ENCODE measurements around the gene THAP11.
"Not testable (repeated sequence)": the region's sequence is repeated elsewhere in the genome, so short reads cannot be mapped to it uniquely, and the experiment has no call there.

Gene THAP11

DNA sequence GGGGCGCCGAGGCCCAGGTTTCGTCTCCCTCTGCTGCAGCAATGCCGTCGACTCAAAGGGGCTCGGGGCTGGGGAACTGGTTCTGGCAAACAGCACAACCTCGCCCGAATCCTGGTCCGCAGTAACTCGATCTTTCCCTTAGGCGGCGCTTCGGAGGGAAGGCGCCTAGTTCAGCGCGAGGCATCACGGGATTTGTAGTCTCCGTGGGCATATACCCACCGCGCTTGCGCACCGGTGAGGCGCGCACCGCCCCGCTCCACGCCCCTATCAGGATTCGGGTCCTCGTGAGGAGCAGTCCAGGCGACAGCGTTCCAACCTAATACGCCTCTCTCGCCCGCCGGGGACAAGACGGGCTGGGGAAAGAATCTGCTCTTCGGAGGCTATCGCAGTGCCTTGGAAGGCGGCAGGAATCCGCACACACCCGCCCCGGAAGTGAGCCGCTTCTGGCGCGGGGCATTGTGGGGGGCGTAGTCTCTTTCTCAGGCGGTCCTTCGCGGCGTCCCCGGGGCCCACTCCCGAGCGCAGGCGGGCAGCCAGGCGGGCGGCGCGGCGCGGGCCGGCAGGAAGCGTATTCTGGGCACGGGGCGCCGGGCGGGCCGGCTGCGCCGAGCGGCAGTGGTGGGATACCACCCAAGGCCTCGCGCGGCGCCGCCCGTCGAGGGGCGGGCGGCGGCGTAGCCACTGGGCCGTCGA is at the start of gene THAP11:
Gene THAP11 (plus strand): TSS at position 505 of the 693 bp plus-strand sequence. CDS start 235 bp downstream, outside the sequence.
- no peak for FAIRE-seq

DNA sequence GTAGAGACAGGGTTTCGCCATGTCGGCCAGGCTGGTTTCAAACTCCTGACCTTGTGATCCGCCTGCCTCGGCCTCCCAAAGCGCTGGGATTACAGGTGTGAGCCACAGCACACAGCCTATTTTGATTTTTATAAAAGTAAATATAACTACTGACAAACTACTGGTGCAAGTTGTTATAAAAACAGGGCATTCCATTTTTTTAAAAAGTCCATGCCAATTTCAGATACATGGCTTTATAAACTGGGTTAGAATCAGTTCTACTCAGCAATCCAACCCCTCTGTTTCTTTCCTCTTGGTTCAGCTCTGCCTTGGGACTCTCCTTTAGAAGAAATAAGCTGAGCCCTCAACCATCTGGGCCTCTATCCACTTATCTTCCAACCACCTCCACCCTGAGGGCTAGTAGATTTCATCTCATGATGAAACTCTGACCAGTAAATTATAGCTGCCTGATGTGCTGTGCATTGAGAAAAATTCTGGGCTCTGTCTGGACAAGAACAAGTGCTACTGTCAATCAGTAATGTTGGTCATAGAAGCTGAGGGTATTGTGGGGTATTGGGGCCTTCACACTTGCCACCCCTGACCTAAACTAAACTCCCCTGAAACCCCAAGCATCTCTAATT is 45.9 kb upstream of the THAP11 start:
- FAIRE-seq, result no peak

DNA sequence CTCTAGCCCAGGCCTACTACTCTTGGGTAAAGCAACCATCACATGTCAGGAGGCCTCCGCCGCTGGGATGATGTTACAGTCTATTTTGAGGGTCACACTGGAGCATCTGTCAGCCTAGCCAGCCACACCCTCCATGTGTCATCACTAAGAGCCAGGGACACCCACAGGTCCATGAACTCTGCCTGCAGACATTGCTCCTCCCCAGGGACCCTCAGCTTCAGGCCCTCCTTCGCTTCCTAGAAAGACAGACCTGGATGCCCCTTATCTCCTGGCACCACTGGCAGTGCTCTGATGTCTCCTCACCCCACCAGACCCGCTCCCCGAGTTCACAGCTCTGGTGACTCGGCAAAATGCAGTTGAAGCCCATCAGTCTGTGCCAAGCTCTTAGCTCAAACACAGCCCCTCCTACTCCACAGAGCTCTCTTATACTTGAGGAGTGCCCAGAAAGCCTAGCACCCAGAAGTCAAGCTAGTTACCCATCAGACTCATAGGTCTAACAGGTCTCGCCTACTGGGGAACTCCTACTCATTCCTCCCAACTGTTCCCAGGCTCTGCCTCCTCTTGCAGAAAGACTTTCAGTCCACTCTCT is 41.7 kb upstream of the THAP11 start:
- no peak for FAIRE-seq

DNA sequence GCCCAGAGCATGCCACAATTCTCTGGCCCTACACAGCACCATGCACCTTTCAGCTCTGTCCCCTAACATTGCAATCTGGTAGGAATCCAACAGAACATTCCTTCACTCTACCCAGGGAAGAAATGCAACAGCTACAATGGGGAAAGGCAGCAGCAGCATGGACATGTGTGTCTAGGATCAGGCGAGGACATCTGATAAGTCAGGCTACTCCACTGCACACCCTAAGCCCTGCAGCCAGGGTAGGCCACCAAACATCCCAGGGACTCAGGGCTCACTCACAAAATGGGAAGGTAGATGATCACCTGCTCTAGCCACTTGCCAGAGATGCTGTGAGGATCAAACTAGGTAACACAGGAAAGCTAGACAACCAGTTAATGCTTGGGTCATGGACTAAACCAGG is 40.9 kb upstream of the THAP11 start:
- FAIRE-seq, result no peak

DNA sequence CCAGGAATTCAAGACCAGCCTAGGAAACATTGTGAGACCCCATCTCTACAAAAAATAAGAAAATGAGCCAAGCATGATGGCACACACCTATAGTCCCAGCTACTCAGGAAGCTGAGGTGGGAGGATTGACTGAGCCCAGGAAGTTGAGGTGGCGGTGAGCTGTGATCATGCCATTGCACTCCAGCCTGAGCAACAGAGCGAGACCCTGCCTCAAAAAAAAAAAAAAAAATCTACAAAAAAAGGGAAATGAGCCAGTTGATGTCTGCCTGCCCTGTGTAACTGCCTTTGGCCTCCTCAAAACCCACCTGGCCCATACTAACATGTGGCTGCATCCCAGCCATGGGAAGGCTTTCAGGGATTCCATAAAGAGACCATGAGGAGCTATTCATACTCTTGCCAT is 40.2 kb upstream of the THAP11 start:
- no peak for FAIRE-seq

DNA sequence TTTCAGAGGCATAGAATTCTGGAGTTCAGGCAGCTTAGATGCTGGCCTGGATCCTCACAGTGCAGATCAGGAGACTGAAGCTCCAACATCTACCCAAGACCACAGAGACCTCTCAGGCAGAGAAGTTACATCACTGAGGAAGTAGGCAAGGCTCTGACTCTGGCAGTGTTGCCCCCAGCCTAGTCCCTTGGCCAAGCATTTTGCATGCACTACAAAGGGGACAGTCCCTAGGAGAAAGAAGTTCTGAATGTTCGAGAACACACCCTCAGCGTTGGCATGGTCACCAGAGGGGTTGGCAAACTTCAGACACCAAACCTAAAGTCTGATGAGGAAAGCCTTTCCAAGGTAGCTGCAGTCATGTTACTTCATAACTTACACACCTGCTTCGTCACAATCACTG is 38.2 kb upstream of the THAP11 start:
- FAIRE-seq, result no peak

DNA sequence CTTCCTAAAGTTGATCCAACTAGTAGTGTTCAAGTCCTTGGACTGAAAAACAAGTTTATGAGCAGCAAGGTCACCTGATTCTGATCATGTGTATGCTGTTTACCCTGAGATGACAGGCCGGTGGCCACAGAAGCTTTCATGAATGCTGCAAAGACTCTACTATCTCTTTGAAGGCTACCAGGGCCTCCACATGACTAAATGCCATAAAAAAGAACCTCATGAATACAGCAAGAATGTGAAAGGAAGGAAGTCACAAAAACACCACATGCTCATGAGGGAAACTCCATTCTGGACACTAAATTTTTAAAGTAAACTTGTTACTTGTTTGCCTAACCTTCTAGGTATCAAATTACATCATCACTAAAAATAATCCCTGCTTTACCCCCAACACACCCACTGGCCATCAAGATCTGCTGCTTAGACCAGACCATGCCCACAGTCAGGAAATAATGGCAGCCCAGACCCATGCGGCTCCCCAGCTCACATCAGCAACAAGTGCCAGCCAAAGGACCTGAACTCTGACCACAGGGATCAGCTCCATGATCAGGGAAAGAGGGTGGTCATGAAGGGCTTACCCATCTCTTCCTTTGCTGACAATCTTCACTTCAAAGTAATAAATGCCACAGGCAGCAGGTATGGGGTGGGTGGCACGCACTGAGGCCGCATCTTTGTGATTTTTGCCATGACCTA is 37.1 kb upstream of the THAP11 start:
- no peak for FAIRE-seq

DNA sequence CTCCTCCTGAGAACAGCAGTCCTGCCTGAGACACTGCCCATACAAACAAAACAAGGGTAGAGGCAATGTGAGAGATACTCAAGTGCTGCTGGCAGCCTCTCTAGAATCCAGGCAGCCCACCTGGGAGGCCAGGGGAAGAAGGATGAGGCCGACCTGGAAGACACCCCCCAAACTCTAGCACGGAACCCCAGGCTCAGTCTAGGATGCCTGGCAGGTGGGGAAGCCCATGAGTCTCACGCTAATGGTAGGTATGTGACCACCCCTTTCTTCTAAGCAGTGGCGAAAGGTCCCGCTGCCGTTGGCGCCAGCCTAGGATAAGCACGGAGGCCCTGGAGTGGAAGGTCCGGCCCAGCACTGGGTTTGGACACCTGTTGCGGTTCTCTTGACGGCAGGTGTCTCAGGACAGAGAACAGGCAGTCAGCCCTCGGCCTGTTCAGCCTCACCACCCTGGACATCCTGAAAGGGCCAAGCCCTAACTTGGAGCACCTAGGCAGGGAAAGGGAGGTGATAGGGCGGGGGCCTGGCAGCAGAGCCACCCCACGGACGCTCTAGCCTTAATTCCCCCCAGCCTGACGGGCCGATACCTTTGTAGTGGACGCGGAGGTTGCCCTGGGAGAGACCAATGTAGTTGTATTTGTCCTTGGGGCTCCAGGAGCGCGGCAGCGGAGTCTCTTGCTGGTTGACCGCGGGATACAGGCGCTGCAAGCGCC is 36.2 kb upstream of the THAP11 start:
- FAIRE-seq, result no peak

DNA sequence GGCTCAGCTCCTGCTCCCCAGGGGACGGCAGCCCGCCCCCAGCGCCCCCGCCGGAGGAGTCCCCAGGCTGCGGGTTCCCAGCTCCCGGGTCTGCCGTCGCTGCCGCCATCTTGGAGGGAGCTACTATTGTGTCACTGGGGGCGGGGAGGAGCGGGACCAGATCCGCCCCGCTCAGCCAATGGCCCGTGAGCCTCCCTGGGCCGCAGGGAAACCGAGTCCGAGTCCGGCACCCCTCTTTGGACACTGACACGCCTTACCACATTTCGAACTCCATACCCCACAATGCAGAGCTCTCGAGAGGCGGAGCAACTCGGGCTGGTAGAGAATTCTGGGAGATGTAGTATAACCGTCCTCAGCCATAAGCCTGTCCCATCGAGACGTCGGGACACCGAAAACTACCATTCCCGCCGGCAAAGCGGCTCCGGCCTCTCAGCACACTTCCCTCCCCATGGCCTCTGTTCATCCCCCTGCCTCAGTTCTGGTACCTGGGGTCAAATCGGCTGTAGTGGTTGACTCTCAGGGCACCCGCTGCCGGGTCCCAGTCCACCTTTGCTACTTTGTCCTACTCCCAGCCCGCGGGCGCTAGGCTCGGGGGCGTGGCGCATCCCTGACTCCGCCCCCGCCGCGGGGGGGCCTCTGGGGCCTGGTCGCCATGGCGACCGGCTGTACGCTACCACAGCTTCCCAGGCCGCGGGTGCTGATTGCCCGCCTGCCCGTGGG is 35.5 kb upstream of the THAP11 start, which contains the start of the genes RANBP10 and TSNAXIP1:
Gene RANBP10 (minus strand): TSS at position 133 of the 720 bp plus-strand sequence. CDS start 24 bp downstream, at position 109.
Gene TSNAXIP1 (plus strand): TSS at position 462 of the 720 bp plus-strand sequence. CDS start 261 bp downstream, outside the sequence.
- FAIRE-seq, result peak; percentile 96

DNA sequence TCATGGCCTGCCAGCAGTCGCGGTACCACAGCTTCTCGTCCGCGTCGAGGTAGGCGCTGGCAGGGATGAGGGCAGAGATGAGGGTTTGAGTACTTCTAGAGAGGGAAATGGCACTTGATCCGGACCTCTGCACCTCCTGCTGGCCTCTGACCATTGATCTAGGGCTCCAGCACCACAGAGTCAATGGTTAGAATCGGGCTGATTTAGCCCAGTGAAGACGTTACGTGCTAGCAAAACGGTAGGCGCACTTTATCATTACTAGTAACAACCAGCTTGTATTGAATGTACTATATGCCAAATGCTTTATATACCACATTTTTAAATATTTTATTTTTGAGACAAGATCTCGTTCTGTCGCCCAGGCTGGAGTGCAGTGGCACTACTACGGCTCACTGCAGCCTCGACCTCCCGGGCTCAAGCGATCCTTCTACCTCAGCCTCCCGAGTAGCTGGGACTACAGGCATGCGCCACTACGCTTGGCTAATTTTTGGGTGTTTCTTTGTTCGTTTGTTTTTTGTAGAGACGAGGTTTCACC is 34.9 kb upstream of the THAP11 start:
- FAIRE-seq, result no peak

DNA sequence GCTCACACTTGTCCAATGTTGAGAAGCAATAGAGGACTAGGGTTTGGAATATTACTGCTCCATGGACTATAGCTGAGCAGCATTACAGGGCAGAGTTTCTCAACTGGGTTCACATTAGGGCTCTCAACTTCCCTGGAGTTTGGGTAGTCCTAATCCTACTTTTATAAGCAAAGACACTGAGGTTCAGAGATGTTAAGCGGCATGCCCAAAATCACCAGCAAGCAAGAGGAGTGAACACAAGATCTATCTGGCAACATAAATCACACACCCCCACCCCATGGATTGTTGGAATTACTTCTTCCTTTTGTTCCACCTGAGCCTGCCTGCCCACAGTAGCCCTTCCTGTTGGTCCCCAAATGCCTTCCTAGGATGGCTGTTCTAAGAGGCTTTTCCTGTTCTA is 30.2 kb upstream of the THAP11 start:
- FAIRE-seq, result no peak

DNA sequence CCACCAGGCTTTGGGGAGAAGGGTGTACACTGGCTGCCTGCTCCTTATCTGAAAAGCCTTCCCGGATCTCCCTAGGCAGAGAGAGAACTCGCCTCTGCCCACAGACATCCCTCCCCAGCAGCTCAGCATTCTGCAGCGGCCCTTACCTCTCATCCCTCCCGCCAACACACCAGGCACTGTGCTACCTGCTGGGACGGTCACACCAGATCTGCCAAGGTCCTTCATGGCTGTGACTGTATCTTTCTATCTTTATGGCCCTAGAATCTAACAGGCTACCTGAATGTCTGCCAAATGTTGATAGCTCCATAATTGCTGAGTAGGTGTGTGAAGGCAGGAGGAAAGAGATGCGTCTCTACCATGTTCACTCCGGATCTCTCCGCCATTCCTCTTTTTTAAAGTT is 27.6 kb upstream of the THAP11 start:
- FAIRE-seq, result no peak

DNA sequence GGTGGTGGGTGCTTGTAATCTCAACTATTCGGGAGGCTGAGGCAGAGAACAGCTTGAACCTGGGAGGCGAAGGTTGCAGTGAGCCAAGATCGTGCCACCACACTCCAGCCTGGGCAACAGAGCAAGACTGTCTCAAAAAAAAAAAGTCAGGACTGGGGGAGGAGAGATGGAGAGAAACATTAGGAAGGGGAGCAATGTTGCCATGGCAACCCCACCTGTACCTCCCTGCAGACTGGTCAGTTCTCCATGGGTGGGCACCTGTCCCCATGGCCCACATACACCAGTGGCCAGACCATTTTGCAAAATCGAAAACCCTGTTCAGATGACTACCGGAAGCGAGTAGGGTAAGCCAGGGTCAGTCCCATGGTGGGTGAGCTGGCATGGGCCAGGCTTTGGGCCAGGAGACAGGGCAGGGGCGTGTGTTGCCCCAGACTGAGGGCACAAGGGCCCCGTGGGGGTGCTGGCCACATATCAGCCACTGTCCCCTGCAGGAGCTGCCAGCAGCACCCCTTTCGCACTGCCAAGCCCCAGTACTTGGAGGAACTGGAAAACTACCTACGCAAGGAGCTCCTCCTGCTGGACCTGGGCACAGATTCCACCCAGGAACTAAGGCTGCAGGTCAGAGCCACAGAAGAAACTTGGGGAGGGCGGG is 21.4 kb upstream of the THAP11 start:
- no peak for FAIRE-seq

DNA sequence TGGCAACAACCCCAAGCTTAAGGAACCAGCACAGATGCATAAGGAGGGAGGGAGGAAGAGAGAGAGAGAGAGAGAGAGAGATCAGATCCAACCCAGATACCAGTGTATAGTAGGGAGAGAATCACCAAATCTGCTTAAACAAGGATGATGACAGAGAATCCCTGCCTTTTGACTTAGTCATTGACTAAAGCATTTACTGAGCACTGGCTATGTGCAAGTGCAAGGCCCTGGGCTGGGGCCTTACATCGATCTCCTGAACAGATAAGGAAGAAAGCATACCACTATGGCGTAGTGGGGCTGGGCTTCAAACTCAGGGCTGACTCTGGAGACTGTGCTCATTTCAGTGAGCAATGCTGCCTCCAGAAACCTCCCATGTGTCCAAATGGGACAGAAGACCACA is 19.6 kb upstream of the THAP11 start:
- no peak for FAIRE-seq

DNA sequence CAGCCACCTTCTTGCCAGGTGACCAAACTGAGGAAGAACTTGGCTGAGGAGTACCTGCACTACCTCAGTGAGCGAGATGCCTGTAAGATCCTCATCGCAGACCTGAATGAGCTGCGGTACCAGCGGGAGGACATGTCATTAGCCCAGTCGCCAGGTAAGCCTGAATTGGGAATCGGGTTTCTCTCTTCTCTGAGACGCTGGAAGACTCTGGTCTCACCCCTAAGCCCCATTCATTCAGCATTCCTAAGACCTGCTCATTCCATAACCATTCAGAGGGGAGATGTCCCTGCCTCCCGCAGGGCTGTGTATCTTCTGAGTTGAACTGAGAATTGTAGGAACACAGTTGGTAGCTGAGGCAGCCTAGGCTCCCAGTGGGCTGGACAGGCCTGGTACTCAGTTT is 17.0 kb upstream of the THAP11 start:
- no peak for FAIRE-seq

DNA sequence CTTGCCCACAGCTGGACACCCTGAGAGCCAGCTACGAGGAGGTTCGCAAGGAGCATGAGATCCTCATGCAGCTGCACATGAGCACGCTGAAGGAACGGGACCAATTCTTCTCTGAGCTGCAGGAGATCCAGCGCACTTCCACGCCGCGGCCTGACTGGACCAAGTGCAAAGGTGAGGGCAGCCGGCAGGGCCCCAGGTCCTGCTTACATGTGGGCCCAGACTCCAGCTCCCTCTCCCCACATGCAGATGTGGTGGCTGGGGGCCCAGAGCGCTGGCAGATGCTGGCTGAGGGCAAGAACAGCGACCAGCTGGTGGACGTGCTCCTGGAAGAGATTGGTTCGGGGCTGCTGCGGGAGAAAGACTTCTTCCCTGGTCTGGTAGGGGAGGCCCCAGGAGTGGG is 16.2 kb upstream of the THAP11 start:
- FAIRE-seq, result no peak

DNA sequence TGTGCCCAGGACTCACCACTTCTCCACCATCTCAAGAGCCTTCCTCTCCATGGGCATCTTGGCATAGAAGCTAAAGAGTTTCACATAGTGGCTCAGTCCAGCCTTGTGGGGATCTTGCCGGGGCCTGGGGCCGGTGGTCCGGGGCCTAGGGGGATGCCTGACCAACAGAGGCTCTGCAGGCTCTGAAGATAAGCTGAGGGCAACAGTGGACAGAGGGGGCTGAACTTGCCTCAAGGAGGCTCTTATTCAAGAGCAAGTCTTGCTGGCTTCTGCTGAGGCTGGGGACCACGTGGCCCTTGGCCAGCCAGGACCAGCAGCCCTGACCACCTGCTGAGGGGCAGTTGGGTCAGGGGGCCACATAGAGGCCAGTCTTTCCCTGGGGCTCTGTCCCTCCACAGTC is 13.5 kb upstream of the THAP11 start:
- FAIRE-seq, result no peak

DNA sequence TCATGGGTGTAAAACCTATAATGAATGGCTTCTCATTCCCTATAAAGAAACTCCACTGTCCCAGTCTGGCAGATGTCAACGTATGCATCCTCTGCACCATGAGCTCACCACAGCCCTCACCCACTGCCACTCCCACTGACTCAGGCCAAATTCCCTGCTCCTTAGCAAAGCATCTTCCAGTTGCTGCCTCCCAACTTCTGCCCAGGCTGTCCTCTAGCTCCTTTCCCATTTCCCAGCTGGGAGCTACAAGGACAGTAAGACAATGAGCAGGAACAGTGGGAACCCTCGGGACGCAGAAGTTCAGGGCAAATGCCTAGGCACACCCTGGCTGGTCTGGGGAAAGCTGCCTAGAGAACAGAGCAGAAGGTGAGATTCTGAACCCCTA is 9.1 kb upstream of the THAP11 start:
- FAIRE-seq, result no peak

DNA sequence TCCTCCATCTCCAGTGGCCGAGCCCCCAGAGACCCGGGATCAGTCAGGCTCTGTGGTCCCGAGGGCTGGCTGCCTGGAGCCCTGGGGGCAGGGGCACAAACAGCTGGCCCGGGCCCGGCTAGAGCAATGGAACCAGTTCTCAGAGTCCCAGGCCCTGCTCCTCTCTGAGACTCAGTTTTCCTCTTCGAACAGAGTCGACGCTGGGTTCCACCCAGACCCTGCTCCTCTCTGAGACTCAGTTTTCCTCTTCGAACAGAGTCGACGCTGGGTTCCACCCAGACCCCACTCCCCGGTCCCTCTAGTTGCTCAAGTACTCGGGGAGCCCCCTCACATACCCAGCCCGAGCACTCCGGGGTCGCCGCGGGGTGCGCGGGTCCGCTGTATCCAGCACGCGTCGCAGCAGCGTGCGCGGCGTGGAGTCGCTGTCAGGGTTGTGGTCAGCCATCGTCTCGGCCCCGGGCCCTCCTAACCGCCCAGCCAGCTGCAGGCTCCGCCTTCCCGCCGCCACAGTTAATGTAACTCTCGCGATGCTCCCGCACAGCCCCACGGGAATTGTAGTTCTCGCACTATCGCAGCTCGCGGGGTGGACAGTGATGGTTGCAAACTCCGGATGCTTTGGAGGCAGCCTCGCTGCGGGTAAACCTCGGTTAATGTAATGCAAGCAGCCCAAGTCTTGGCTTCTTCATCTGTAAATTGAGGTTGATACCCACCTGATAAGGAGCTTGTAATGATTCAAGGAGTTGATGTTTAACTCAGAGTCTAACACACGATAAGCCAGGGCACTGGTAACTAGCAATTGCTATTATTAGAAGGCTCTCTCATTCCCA is 8.5 kb upstream of the THAP11 start:
- FAIRE-seq, result no peak

DNA sequence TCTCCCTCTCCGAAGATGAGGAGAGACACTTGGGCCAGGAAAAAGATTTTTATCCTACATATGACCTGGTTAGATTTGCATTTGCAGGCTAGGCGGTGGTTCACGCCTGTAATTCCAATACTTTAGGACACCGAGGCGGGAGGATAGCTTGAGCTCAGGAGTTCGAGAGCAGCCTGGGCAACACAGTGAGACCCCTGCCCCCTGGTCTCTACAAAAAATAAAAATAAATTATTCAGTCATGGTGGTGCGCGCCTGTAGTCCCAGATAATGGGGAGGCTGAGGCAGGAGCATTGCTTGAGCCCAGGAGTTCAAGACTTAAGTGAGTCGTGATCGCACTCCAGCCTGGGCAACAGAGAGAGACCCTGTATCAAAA is 7.9 kb upstream of the THAP11 start:
- FAIRE-seq, result no peak

DNA sequence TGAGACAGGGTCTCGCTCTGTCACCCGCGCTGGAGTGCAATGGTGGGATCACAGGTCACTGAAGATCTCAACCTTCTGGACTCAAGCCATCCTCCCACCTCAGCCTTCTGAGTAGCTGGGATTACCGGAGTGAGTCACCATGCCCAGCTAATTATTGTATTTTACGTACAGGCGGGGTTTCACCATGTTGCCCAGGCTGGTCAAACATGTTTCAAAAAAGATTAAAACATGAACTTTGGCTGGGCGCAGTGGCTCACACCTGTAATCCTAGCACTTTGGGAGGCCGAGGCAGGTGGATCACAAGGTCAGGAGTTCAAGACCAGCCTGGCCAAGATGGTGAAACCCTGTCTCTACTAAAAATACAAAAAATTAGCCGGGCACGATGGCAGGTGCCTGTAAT is 4.9 kb upstream of the THAP11 start:
- not testable (repeated sequence) for FAIRE-seq

Measured in A204.1 (cell line).